ENCODE data around the gene PLTP.
"Not testable (repeated sequence)": the region's sequence is repeated elsewhere in the genome, so short reads cannot be mapped to it uniquely, and the experiment has no call there.

- not testable (repeated sequence) for TF ChIP-seq CTCF, POLR2A (IDR thresholded peaks at IDR 0.05)
Measured at GRCh38 chr20:45956326-45956725, 44.4 kb upstream of the PLTP start.
